ENCODE results near the gene RIC1. TPM values are rescaled to one million over a fixed set of nuclear protein-coding genes. Genes with fewer than 3 reads are reported as not detected.

RIC1 gene
- total and polyA plus RNA-seq, 2 of the 8 experiments (the other 6 are each of a cell fraction or from before 2014, with no cell fraction given), result 10.7 to 24.5 TPM

DNA sequence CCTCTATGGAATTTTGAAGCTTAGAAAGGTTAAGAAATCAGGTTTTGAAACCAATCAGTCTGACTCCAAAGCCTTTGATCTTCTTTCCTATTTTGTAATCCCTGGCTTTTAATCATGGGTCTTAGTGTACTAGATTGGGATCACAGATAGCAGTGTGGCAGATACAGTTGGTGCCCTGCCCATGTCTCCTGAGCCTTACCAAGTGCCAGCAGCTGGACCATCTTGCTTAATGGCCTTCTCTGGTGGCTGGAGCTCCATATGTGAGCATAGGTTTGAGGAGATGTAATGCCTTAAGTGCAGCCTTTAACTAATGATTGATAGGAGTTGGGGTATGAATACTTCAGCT is 16.7 kb upstream of the RIC1 start:
- Histone ChIP-seq H3K23ac (ENCODE audit: insufficient read length) (no peak overlapping the region), H3K79me1 (ENCODE audit: low read depth, low read length) (no peaks in the 10 kb centered on the region), H3K4me1 (replicated peaks in 1 of 4; ENCODE audit: control insufficient read depth in 3 of 4, insufficient read depth in 4 of 4, low read length in 3 of 4) (no peaks in the 10 kb centered on the region), H2BK5ac (ENCODE audit: low read depth, low read length) (no peak overlapping the region), H2BK12ac (ENCODE audit: low read depth, low read length) (no peak overlapping the region), H2AFZ (ENCODE audit: low read length) (no peak overlapping the region), H3K36me3 (ENCODE audit: control insufficient read depth in 2 of 4, insufficient read depth in 4 of 4, low read length in 3 of 4) (no peaks in the 10 kb centered on the region), H3K56ac (replicated peaks; ENCODE audit: insufficient read length, low read depth, low read length) (no peak overlapping the region), H3K18ac (ENCODE audit: extremely low read depth, low read length) (no peak overlapping the region), H4K8ac (ENCODE audit: extremely low read depth, insufficient read depth, low read length) (no peak overlapping the region), H2AK5ac (ENCODE audit: low read depth, low read length) (no peak overlapping the region), H3K9me3 (ENCODE audit: insufficient read depth in 2 of 2, low read depth in 1 of 2, low read length in 1 of 2) (no peaks in the 10 kb centered on the region), H3K23me2 (ENCODE audit: low read depth, low read length) (no peaks in the 10 kb centered on the region), H3K14ac (ENCODE audit: insufficient read length) (no peak overlapping the region), H3K27ac (ENCODE audit: low read depth, low read length) (no peak overlapping the region), H2BK120ac (replicated peaks; ENCODE audit: low read depth, low read length) (no peak overlapping the region), H2BK15ac (ENCODE audit: low read length) (no peak overlapping the region), H3K4ac (replicated peaks; ENCODE audit: insufficient read length, low read depth, low read length) (no peak overlapping the region), H3K79me2 (ENCODE audit: control insufficient read depth in 1 of 2, insufficient read depth in 2 of 2, low read length in 2 of 2) (no peaks in the 10 kb centered on the region), H3K9ac (replicated peaks in 1 of 4; ENCODE audit: extremely low read depth in 1 of 4, low read depth in 3 of 4, low read length in 3 of 4) (no peak overlapping the region), H4K91ac (replicated peaks; ENCODE audit: insufficient read length, low read length) (no peak overlapping the region), H3K4me2 (ENCODE audit: insufficient read depth in 1 of 2, low read depth in 2 of 2, low read length in 2 of 2) (no peak overlapping the region), H3K4me3 (ENCODE audit: extremely low read depth in 1 of 4, insufficient read depth in 2 of 4, low read depth in 3 of 4, low read length in 4 of 4) (no peak overlapping the region), H2BK20ac (ENCODE audit: low read length) (no peak overlapping the region), H4K20me1 (replicated peaks in 1 of 2; ENCODE audit: control insufficient read depth in 1 of 2, insufficient read depth in 2 of 2, low read length in 2 of 2) (no peaks in the 10 kb centered on the region), H3K27me3 (replicated peaks in 1 of 4; ENCODE audit: control insufficient read depth in 3 of 4, extremely low read depth in 1 of 4, insufficient read depth in 3 of 4, low read length in 3 of 4) (no peaks in the 10 kb centered on the region), H4K5ac (ENCODE audit: insufficient read length, low read depth, low read length) (no peak overlapping the region)
- FAIRE-seq (no peak), DNase-seq (ENCODE audit: low read depth in 1 of 2, low spot score in 2 of 2) (no peak)
- CTCF ChIA-PET (ENCODE audit: partially characterized antibody), result interaction anchor here (0.6 to 1.1 kb wide), 4 partner anchors 11 to 23 kb away, joined by 3 to 7 read pairs (median 3); no protein-coding TSS in a partner anchor
- TF ChIP-seq CTBP2 (IDR thresholded peaks at IDR 0.05; ENCODE audit: borderline replicate concordance, insufficient read depth, insufficient read length, low read length) (no peak), SIN3A (conservative IDR thresholded peaks at IDR 0.05 in 1 of 2, IDR thresholded peaks at IDR 0.05 in 1 of 2; ENCODE audit: low read depth in 1 of 2, low read length in 2 of 2) (no peak), BACH1 (IDR thresholded peaks at IDR 0.05; ENCODE audit: low read length) (no peak), JUND (IDR thresholded peaks at IDR 0.05; ENCODE audit: low read length) (no peak), POLR2A (IDR thresholded peaks at IDR 0.05; ENCODE audit: control extremely low read depth in 1 of 2, low read depth in 2 of 2, low read length in 2 of 2) (no peak), SIX5 (IDR thresholded peaks at IDR 0.05; ENCODE audit: low read depth, low read length) (no peak), NRF1 (IDR thresholded peaks at IDR 0.05; ENCODE audit: low read depth, low read length) (no peak), TCF12 (IDR thresholded peaks at IDR 0.05; ENCODE audit: low read depth, low read length) (no peak), POLR2AphosphoS5 (IDR thresholded peaks at IDR 0.05; ENCODE audit: low read depth, low read length) (no peak), BRCA1 (IDR thresholded peaks at IDR 0.05; ENCODE audit: low read depth, low read length) (no peak), MAX (IDR thresholded peaks at IDR 0.05) (no peak), HDAC2 (IDR thresholded peaks at IDR 0.05; ENCODE audit: borderline replicate concordance in 1 of 2, low read depth in 2 of 2, low read length in 2 of 2) (no peak), SP2 (IDR thresholded peaks at IDR 0.05; ENCODE audit: low read length) (no peak), SIRT6 (IDR thresholded peaks at IDR 0.05; ENCODE audit: low read length) (no peak), TAF7 (optimal IDR thresholded peaks at IDR 0.05; ENCODE audit: borderline replicate concordance, low read depth, low read length) (no peak)
- TF ChIP-seq, protein P1, sequence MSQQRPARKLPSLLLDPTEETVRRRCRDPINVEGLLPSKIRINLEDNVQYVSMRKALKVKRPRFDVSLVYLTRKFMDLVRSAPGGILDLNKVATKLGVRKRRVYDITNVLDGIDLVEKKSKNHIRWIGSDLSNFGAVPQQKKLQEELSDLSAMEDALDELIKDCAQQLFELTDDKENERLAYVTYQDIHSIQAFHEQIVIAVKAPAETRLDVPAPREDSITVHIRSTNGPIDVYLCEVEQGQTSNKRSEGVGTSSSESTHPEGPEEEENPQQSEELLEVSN (IDR thresholded peaks at IDR 0.05), result no peak
- POLR2A ChIA-PET (ENCODE audit: partially characterized antibody), result no interaction called here
